HEK293 (cell line): Measurements from ENCODE around the gene AGPAT1.

Experiments
- CTCF ChIA-PET: fragments of 350-600 bp; formaldehyde crosslinking; extraction: SDS; loops from one replicate; lab custom pipeline; 2021; ENCODE audit warnings: antibody characterized with exemption; lab: Yijun Ruan, JAX
- POLR2A ChIA-PET: fragments of 300-600 bp; formaldehyde crosslinking; extraction: SDS; loops from one replicate; lab custom pipeline; 2020; ENCODE audit warnings: antibody characterized with exemption, inconsistent platforms; lab: Yijun Ruan, JAX
- H3K27ac ChIP-seq: fragments of 200-500 bp; sonication (Bioruptor generic); 2 replicates; pipeline ENCODE4 v1.5.1; 2014; ENCODE audit warnings: low read depth, low read length, control low read depth, inconsistent platforms; ENCODE audit errors: extremely low read depth
- H3K36me3 ChIP-seq, 2 experiments: fragments of 200-500 bp in 1 of 2; sonication (Bioruptor generic) in 1 of 2; 1 replicate in 1 of 2; 2 replicates in 1 of 2; pipeline ENCODE4 v1.5.1; 2014 to 2017; ENCODE audit warnings: inconsistent platforms in 2 of 2, low read length in 2 of 2; ENCODE audit not compliant: control insufficient read depth in 2 of 2, insufficient read depth in 1 of 2
- H3K4me1 ChIP-seq: fragments of 200-500 bp; sonication (Bioruptor generic); 2 replicates; pipeline ENCODE4 v1.5.1; 2014; ENCODE audit warnings: mild to moderate bottlenecking, low read length, inconsistent platforms; ENCODE audit not compliant: control insufficient read depth, insufficient read depth
- H3K4me3 ChIP-seq: 2 replicates; pipeline ENCODE4 v1.5.1; 2011; ENCODE audit warnings: low read depth, mild to moderate bottlenecking, control low read depth, low read length, moderate library complexity
- H3K9me3 ChIP-seq: fragments of 200-500 bp; sonication (Bioruptor generic); 2 replicates; pipeline ENCODE4 v1.5.1; 2014; ENCODE audit warnings: low read depth, low read length, inconsistent platforms; ENCODE audit not compliant: control insufficient read depth, insufficient read depth
- KLF1 ChIP-seq: fragments of 450-650 bp; formaldehyde crosslinking; IDR thresholded peaks from 2 replicates; pipeline ENCODE4 v1.5.1; 2016; ENCODE audit warnings: missing biosample characterization, missing genetic modification characterization
- KLF16 ChIP-seq: fragments of 450-650 bp; formaldehyde crosslinking; IDR thresholded peaks from 2 replicates; pipeline ENCODE4 v1.5.1; 2017; ENCODE audit warnings: missing biosample characterization, missing genetic modification characterization
- MZF1 ChIP-seq: fragments of 450-650 bp; formaldehyde crosslinking; IDR thresholded peaks from 2 replicates; pipeline ENCODE4 v1.5.1; 2017; ENCODE audit warnings: missing biosample characterization, missing genetic modification characterization, borderline replicate concordance
- OSR2 ChIP-seq: fragments of 450-650 bp; formaldehyde crosslinking; IDR thresholded peaks from 2 replicates; pipeline ENCODE4 v1.5.1; 2016; ENCODE audit warnings: missing biosample characterization, missing genetic modification characterization
- REPIN1 ChIP-seq: fragments of 450-650 bp; formaldehyde crosslinking; IDR thresholded peaks from 2 replicates; pipeline ENCODE4 v1.5.1; 2017; ENCODE audit warnings: missing biosample characterization, missing genetic modification characterization, low read depth
- TRIM28 ChIP-seq: IDR thresholded peaks from 2 replicates; pipeline ENCODE4 v1.6.1; 2011; ENCODE audit warnings: low read length, control low read depth, borderline replicate concordance
- WT1 ChIP-seq: fragments of 450-650 bp; formaldehyde crosslinking; IDR thresholded peaks from 2 replicates; pipeline ENCODE4 v1.5.1; 2016; ENCODE audit warnings: missing biosample characterization, missing genetic modification characterization
- ZBTB48 ChIP-seq: fragments of 450-650 bp; formaldehyde crosslinking; IDR thresholded peaks from 2 replicates; pipeline ENCODE4 v1.5.1; 2016; ENCODE audit warnings: missing biosample characterization, missing genetic modification characterization
- ZBTB6 ChIP-seq: fragments of 450-650 bp; formaldehyde crosslinking; IDR thresholded peaks from 2 replicates; pipeline ENCODE4 v1.5.1; 2017; ENCODE audit warnings: missing biosample characterization, missing genetic modification characterization
- ZFHX2 ChIP-seq: fragments of 450-650 bp; formaldehyde crosslinking; conservative IDR thresholded peaks from 2 replicates; pipeline ENCODE4 v1.5.1; 2016; ENCODE audit warnings: missing biosample characterization, missing genetic modification characterization
- ZNF169 ChIP-seq: fragments of 450-650 bp; formaldehyde crosslinking; IDR thresholded peaks from 2 replicates; pipeline ENCODE4 v1.5.1; 2016; ENCODE audit warnings: missing biosample characterization, missing genetic modification characterization
- ZNF274 ChIP-seq, 2 experiments: fragments of 200-500 bp in 1 of 2; fragments of 450-650 bp in 1 of 2; sonication (Bioruptor generic) in 1 of 2; formaldehyde crosslinking in 1 of 2; IDR thresholded peaks; 2 replicates each; pipeline versions ENCODE4 v1.5.1 to v1.6.1; 2014 to 2016; ENCODE audit warnings: borderline replicate concordance in 1 of 2, inconsistent platforms in 1 of 2, low read length in 1 of 2, missing biosample characterization in 1 of 2, missing genetic modification characterization in 1 of 2
- ZNF366 ChIP-seq: fragments of 450-650 bp; formaldehyde crosslinking; conservative IDR thresholded peaks from 2 replicates; pipeline ENCODE4 v1.5.1; 2016; ENCODE audit warnings: missing biosample characterization, missing genetic modification characterization
- ZNF37A ChIP-seq: fragments of 450-650 bp; IDR thresholded peaks from 2 replicates; pipeline ENCODE4 v1.5.1; 2018; ENCODE audit warnings: missing biosample characterization, missing genetic modification characterization
- ZNF394 ChIP-seq: fragments of 450-650 bp; formaldehyde crosslinking; IDR thresholded peaks from 2 replicates; pipeline ENCODE4 v1.5.1; 2016; ENCODE audit warnings: missing biosample characterization, missing genetic modification characterization, mild to moderate bottlenecking, moderate library complexity, borderline replicate concordance
- ZNF514 ChIP-seq: fragments of 450-650 bp; formaldehyde crosslinking; IDR thresholded peaks from 2 replicates; pipeline ENCODE4 v1.5.1; 2016; ENCODE audit warnings: missing biosample characterization, missing genetic modification characterization
- ZNF529 ChIP-seq: fragments of 450-650 bp; formaldehyde crosslinking; IDR thresholded peaks from 2 replicates; pipeline ENCODE4 v1.5.1; 2017; ENCODE audit warnings: missing genetic modification characterization, missing biosample characterization; ENCODE audit not compliant: insufficient replicate concordance
- ZNF549 ChIP-seq: fragments of 450-650 bp; IDR thresholded peaks from 2 replicates; pipeline ENCODE4 v1.5.1; 2018; ENCODE audit warnings: missing biosample characterization, missing genetic modification characterization, mild to moderate bottlenecking, inconsistent platforms, moderate library complexity
- ZNF585B ChIP-seq: fragments of 450-650 bp; formaldehyde crosslinking; IDR thresholded peaks from 2 replicates; pipeline ENCODE4 v1.5.1; 2016; ENCODE audit warnings: missing biosample characterization, missing genetic modification characterization
- ZNF704 ChIP-seq: fragments of 450-650 bp; formaldehyde crosslinking; IDR thresholded peaks from 2 replicates; pipeline ENCODE4 v1.5.1; 2016; ENCODE audit warnings: missing biosample characterization, missing genetic modification characterization
- ZNF776 ChIP-seq: fragments of 450-650 bp; formaldehyde crosslinking; IDR thresholded peaks from 2 replicates; pipeline ENCODE4 v1.5.0; 2017; ENCODE audit warnings: missing biosample characterization, missing genetic modification characterization, borderline replicate concordance
- TF ChIP-seq, protein P1 (sequence below): fragments of 450-650 bp; formaldehyde crosslinking; IDR thresholded peaks from 2 replicates; pipeline ENCODE4 v1.5.1; 2016; ENCODE audit warnings: missing biosample characterization, missing genetic modification characterization
- TF ChIP-seq, protein P2 (sequence below): fragments of 450-650 bp; formaldehyde crosslinking; IDR thresholded peaks from 2 replicates; pipeline ENCODE4 v1.5.1; 2016; ENCODE audit warnings: missing biosample characterization, missing genetic modification characterization

The AGPAT1 gene

GRCh38 chr6:32131439-32131948 is 44.4 kb downstream of the AGPAT1 start:
- TF ChIP-seq ZNF704 (tag by site-specific recombination): no peak
- TF ChIP-seq OSR2 (tag by site-specific recombination): no peak
- TF ChIP-seq KLF16: no peak
- no peak for TF ChIP-seq ZNF37A (tag by site-specific recombination)
- TF ChIP-seq ZNF776 (tag by site-specific recombination): no peak
- TF ChIP-seq ZNF549 (tag by site-specific recombination): no peak
- no peak for TF ChIP-seq ZNF529 (tag by site-specific recombination)
- TF ChIP-seq TRIM28: no peak
- TF ChIP-seq ZNF366: no peak
- no peak for TF ChIP-seq ZNF514 (tag by site-specific recombination)
- TF ChIP-seq ZNF585B (tag by site-specific recombination): no peak
- TF ChIP-seq KLF1 (tag by site-specific recombination): no peak
- no peak for TF ChIP-seq ZNF274 (IDR thresholded peaks at IDR 0.05; ENCODE audit: low read length)
- no peak for TF ChIP-seq ZNF274 (tag by site-specific recombination; IDR thresholded peaks at IDR 0.05; ENCODE audit: borderline replicate concordance)
- no peak for TF ChIP-seq ZBTB48 (tag by site-specific recombination)
- TF ChIP-seq, protein P1, sequence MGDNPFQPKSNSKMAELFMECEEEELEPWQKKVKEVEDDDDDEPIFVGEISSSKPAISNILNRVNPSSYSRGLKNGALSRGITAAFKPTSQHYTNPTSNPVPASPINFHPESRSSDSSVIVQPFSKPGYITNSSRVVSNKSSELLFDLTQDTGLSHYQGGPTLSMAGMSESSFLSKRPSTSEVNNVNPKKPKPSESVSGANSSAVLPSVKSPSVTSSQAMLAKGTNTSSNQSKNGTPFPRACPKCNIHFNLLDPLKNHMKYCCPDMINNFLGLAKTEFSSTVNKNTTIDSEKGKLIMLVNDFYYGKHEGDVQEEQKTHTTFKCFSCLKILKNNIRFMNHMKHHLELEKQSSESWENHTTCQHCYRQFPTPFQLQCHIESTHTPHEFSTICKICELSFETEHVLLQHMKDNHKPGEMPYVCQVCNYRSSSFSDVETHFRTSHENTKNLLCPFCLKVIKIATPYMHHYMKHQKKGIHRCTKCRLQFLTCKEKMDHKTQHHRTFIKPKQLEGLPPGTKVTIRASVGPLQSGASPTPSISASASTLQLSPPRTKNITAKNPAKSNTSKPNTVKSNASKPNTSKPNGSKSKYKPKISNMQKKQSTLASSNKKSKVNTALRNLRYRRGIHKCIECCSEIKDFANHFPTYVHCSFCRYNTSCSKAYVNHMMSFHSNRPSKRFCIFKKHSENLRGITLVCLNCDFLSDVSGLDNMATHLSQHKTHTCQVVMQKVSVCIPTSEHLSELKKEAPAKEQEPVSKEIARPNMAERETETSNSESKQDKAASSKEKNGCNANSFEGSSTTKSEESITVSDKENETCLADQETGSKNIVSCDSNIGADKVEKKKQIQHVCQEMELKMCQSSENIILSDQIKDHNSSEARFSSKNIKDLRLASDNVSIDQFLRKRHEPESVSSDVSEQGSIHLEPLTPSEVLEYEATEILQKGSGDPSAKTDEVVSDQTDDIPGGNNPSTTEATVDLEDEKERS (tag by site-specific recombination): no peak
- Histone ChIP-seq H3K27ac (no peak overlapping the region), H3K9me3 (no peaks in the 10 kb centered on the region), H3K4me1 (peaks cover 13% of the 10 kb centered on the region), H3K36me3 (peaks cover 1 to 3% of the 10 kb centered on the region in 2 experiments; a peak in 2 of 3 replicates), H3K4me3 (no peak overlapping the region)
- CTCF ChIA-PET: interaction anchor here (5.6 kb wide), 1 partner anchor 13 kb away, joined by 65 read pairs; no protein-coding TSS in a partner anchor
- POLR2A ChIA-PET: interaction anchor here (2.8 to 4.2 kb wide), 3 partner anchors 14 to 45 kb away, joined by 26 to 38 read pairs (median 38); partner anchors contain the start of genes AGPAT1 and PRRT1

GRCh38 chr6:32129297-32130088 is 46.4 kb downstream of the AGPAT1 start:
- Histone ChIP-seq H3K4me1 (peaks cover 13% of the 10 kb centered on the region), H3K4me3 (peak overlapping the region; percentile 59), H3K36me3 (peaks cover 11 to 19% of the 10 kb centered on the region in 2 experiments; a peak in 2 of 3 replicates), H3K9me3 (no peaks in the 10 kb centered on the region), H3K27ac (peak overlapping the region; percentile 16; the same call in 1 of the 2 replicates)
- POLR2A ChIA-PET: interaction anchor here (0.5 to 4.2 kb wide), 21 partner anchors 10 to 843 kb away, joined by 3 to 38 read pairs (median 6); partner anchors contain the start of genes AGPAT1, MSH5, PBX2 and PRRT1
- peak; percentile 10; the same call in 1 of the 2 replicates for TF ChIP-seq ZNF394 (tag by site-specific recombination)
- TF ChIP-seq ZNF169 (tag by site-specific recombination): no peak
- TF ChIP-seq, protein P2, sequence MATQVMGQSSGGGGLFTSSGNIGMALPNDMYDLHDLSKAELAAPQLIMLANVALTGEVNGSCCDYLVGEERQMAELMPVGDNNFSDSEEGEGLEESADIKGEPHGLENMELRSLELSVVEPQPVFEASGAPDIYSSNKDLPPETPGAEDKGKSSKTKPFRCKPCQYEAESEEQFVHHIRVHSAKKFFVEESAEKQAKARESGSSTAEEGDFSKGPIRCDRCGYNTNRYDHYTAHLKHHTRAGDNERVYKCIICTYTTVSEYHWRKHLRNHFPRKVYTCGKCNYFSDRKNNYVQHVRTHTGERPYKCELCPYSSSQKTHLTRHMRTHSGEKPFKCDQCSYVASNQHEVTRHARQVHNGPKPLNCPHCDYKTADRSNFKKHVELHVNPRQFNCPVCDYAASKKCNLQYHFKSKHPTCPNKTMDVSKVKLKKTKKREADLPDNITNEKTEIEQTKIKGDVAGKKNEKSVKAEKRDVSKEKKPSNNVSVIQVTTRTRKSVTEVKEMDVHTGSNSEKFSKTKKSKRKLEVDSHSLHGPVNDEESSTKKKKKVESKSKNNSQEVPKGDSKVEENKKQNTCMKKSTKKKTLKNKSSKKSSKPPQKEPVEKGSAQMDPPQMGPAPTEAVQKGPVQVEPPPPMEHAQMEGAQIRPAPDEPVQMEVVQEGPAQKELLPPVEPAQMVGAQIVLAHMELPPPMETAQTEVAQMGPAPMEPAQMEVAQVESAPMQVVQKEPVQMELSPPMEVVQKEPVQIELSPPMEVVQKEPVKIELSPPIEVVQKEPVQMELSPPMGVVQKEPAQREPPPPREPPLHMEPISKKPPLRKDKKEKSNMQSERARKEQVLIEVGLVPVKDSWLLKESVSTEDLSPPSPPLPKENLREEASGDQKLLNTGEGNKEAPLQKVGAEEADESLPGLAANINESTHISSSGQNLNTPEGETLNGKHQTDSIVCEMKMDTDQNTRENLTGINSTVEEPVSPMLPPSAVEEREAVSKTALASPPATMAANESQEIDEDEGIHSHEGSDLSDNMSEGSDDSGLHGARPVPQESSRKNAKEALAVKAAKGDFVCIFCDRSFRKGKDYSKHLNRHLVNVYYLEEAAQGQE (tag by site-specific recombination): peak; percentile 31; the same call in 1 of the 2 replicates
- no peak for TF ChIP-seq MZF1
- TF ChIP-seq REPIN1: no peak
- peak; percentile 47 for TF ChIP-seq ZFHX2 (tag by site-specific recombination)
- peak; percentile 41 for TF ChIP-seq OSR2 (tag by site-specific recombination)
- no peak for TF ChIP-seq WT1 (tag by site-specific recombination)
- TF ChIP-seq ZBTB6 (tag by site-specific recombination): peak; percentile 19; the same call in 1 of the 2 replicates
- CTCF ChIA-PET: interaction anchor here (0.6 to 5.6 kb wide), 6 partner anchors 11 to 82 kb away, joined by 3 to 65 read pairs (median 6); no protein-coding TSS in a partner anchor
